Fibroblast of mammary gland (primary cell): ENCODE data around the gene RAPGEF2.
"Not testable (repeated sequence)": the region's sequence is repeated elsewhere in the genome, so short reads cannot be mapped to it uniquely, and the experiment has no call there.

ENCODE experiments used
- DNase-seq: peaks from one replicate; pipeline ENCODE4 v3.0.0-alpha.2; 2010; ENCODE audit warnings: low read depth
- H3K4me3 ChIP-seq: 2 replicates; pipeline ENCODE4 v1.5.1; 2011; ENCODE audit warnings: low read depth, mild to moderate bottlenecking, low read length, moderate library complexity; ENCODE audit not compliant: control insufficient read depth
- CTCF ChIP-seq: conservative IDR thresholded peaks from 2 replicates; pipeline ENCODE4 v1.5.1; 2011; ENCODE audit warnings: low read depth, low read length, inconsistent platforms; ENCODE audit not compliant: control insufficient read depth, insufficient read depth

The RAPGEF2 gene

GRCh38 chr4:159240046-159240445 is 137.2 kb downstream of the RAPGEF2 start:
- H3K4me3 ChIP-seq: no peak overlapping the region
- no peak for TF ChIP-seq CTCF
- DNase-seq: no peak

- no peak overlapping the region for H3K4me3 ChIP-seq
- DNase-seq: peak; percentile 74
- no peak for TF ChIP-seq CTCF
Measured at GRCh38 chr4:159240687-159241086, 137.8 kb downstream of the RAPGEF2 start.

- no peak for TF ChIP-seq CTCF
- no peak overlapping the region for H3K4me3 ChIP-seq
- no peak for DNase-seq
Measured at GRCh38 chr4:159242427-159242826, 139.5 kb downstream of the RAPGEF2 start.

GRCh38 chr4:159248384-159249178 is 145.7 kb downstream of the RAPGEF2 start:
- no peak for TF ChIP-seq CTCF
- peak overlapping the region; percentile 31 for H3K4me3 ChIP-seq
- peak; percentile 92 for DNase-seq

- H3K4me3 ChIP-seq: no peak overlapping the region
- no peak for DNase-seq
- no peak for TF ChIP-seq CTCF
Measured at GRCh38 chr4:159250751-159251325, 148.0 kb downstream of the RAPGEF2 start.

- DNase-seq, H3K4me3 ChIP-seq: not testable (repeated sequence)
Measured at GRCh38 chr4:159251580-159251979, 148.7 kb downstream of the RAPGEF2 start.

GRCh38 chr4:159252491-159252890 is 149.6 kb downstream of the RAPGEF2 start:
- no peak overlapping the region for H3K4me3 ChIP-seq
- TF ChIP-seq CTCF: no peak
- DNase-seq: no peak
